Endothelial cell of umbilical vein (primary cell): ENCODE measurements around the gene ITGB1BP1. TPM values are rescaled to one million over a fixed set of nuclear protein-coding genes. Genes with fewer than 3 reads are reported as not detected.

Experiments used
- BruUV-seq: library from RNA; stranded (reverse); fragments of 400-500 nt; replicated peaks from 2 replicates; lab custom pipeline; 2021; lab: Mats Ljungman, UMichigan
- CTCF ChIA-PET: fragments of 300-600, 350-600 bp; sonication (Branson Sonifier 250); formaldehyde crosslinking; loops from one replicate; lab custom pipeline; 2021; ENCODE audit warnings: antibody characterized with exemption, inconsistent platforms; lab: Charles Lee
- POLR2A ChIA-PET: fragments of 300-600, 350-600 bp; sonication (Branson Sonifier 250); formaldehyde crosslinking; loops from one replicate; lab custom pipeline; 2021; ENCODE audit warnings: antibody characterized with exemption, inconsistent platforms; lab: Charles Lee
- DNase-seq: peaks from one replicate; pipeline ENCODE4 v3.0.0-alpha.2; 2011; ENCODE audit warnings: low read depth, low spot score
- FAIRE-seq: peaks from 2 replicates; lab custom pipeline; 2011; peaks lifted over from hg19 to GRCh38; lab: Jason Lieb, UNC
- H2AFZ ChIP-seq: 2 replicates; pipeline ENCODE4 v1.6.0; 2012; ENCODE audit warnings: low read depth, low read length, control low read depth, inconsistent platforms
- H3K27ac ChIP-seq: 2 replicates; pipeline ENCODE4 v1.5.1; 2011; ENCODE audit warnings: low read depth, mild to moderate bottlenecking, control low read depth, low read length, moderate library complexity; ENCODE audit not compliant: insufficient read depth
- H3K27me3 ChIP-seq, 2 experiments: 2 replicates each; pipeline versions ENCODE4 v1.6.0 to v1.6.1; 2011; ENCODE audit warnings: low read length in 2 of 2, mixed read lengths in 1 of 2; ENCODE audit not compliant: control insufficient read depth in 2 of 2, insufficient read depth in 2 of 2
- H3K36me3 ChIP-seq, 2 experiments: 2 replicates in 1 of 2; 3 replicates in 1 of 2; pipeline ENCODE4 v1.5.1; 2011; ENCODE audit warnings: low read length in 2 of 2, mild to moderate bottlenecking in 1 of 2, moderate library complexity in 1 of 2; ENCODE audit not compliant: control insufficient read depth in 2 of 2, insufficient read depth in 2 of 2; ENCODE audit errors: extremely low read depth in 1 of 2
- H3K4me1 ChIP-seq: 3 replicates; pipeline ENCODE4 v1.5.1; 2011; ENCODE audit warnings: mild to moderate bottlenecking, low read length; ENCODE audit not compliant: control insufficient read depth, insufficient read depth; ENCODE audit errors: extremely low read depth
- H3K4me2 ChIP-seq: 2 replicates; pipeline ENCODE4 v1.6.1; 2011; ENCODE audit warnings: low read length, control low read depth, mixed read lengths; ENCODE audit not compliant: insufficient read depth
- H3K4me3 ChIP-seq, 3 experiments: fragments of 200-600 bp in 1 of 3; sonication (generic), shearing (Covaris generic) in 1 of 3; replicated peaks in 1 of 3; 2 replicates each; pipeline ENCODE4 v1.5.1; 2011 to 2016; ENCODE audit warnings: control low read depth in 3 of 3, low read length in 3 of 3, mild to moderate bottlenecking in 2 of 3, inconsistent platforms in 1 of 3, low read depth in 1 of 3, moderate library complexity in 1 of 3; ENCODE audit not compliant: insufficient read depth in 1 of 3
- H3K79me2 ChIP-seq: 2 replicates; pipeline ENCODE4 v1.6.0; 2012; ENCODE audit warnings: low read length, inconsistent platforms; ENCODE audit not compliant: control insufficient read depth, insufficient read depth
- H3K9ac ChIP-seq: replicated peaks from 2 replicates; pipeline ENCODE3; 2011; ENCODE audit warnings: low read length, control low read depth; ENCODE audit not compliant: insufficient read depth; ENCODE audit errors: extremely low read depth
- H3K9me1 ChIP-seq: replicated peaks from 3 replicates; pipeline ENCODE4 v1.6.0; 2011; ENCODE audit warnings: mild to moderate bottlenecking, low read length; ENCODE audit not compliant: control insufficient read depth, insufficient read depth; ENCODE audit errors: extremely low read depth
- H3K9me3 ChIP-seq: replicated peaks from 2 replicates; pipeline ENCODE4 v1.5.1; 2012; ENCODE audit warnings: low read length, inconsistent platforms; ENCODE audit not compliant: control insufficient read depth, insufficient read depth
- H4K20me1 ChIP-seq: replicated peaks from 2 replicates; pipeline ENCODE3; 2011; ENCODE audit warnings: mild to moderate bottlenecking, low read length; ENCODE audit not compliant: control insufficient read depth, insufficient read depth; ENCODE audit errors: extremely low read depth
- CTCF ChIP-seq, 2 donors: IDR thresholded peaks; 1 replicate in 1 of 2; 2 replicates in 1 of 2; pipeline ENCODE4 v1.5.1; 2011; ENCODE audit warnings: low read length in 2 of 2, mild to moderate bottlenecking in 2 of 2, moderate library complexity in 2 of 2, control low read depth in 1 of 2, inconsistent platforms in 1 of 2, low read depth in 1 of 2; ENCODE audit not compliant: insufficient read depth in 1 of 2; ENCODE audit errors: extremely low read depth in 1 of 2
- EZH2 ChIP-seq: IDR thresholded peaks from 2 replicates; pipeline ENCODE4 v1.6.1; 2012; ENCODE audit warnings: borderline replicate concordance, low read depth, mild to moderate bottlenecking, moderate library complexity, low read length, inconsistent platforms; ENCODE audit not compliant: severe bottlenecking
- FOS ChIP-seq: IDR thresholded peaks from 2 replicates; pipeline ENCODE4 v1.6.1; 2011; ENCODE audit warnings: mild to moderate bottlenecking, low read length, moderate library complexity, borderline replicate concordance; ENCODE audit not compliant: insufficient read depth
- GATA2 ChIP-seq: IDR thresholded peaks from 2 replicates; pipeline ENCODE4 v1.7.0; 2011; ENCODE audit warnings: low read depth, mild to moderate bottlenecking, moderate library complexity, mixed read lengths, low read length; ENCODE audit not compliant: insufficient read length, insufficient read depth
- JUN ChIP-seq: IDR thresholded peaks from 2 replicates; pipeline ENCODE4 v1.6.1; 2011; ENCODE audit warnings: borderline replicate concordance, low read depth; ENCODE audit not compliant: insufficient read length, insufficient read depth
- MAX ChIP-seq: IDR thresholded peaks from 2 replicates; pipeline ENCODE4 v1.6.1; 2011; ENCODE audit not compliant: insufficient read depth, insufficient read length
- MYC ChIP-seq: IDR thresholded peaks from one replicate; pipeline ENCODE4 v1.6.1; 2011; ENCODE audit warnings: mild to moderate bottlenecking, low read depth, low read length
- POLR2AphosphoS5 ChIP-seq: IDR thresholded peaks from 2 replicates; pipeline ENCODE4 v1.6.1; 2012; ENCODE audit warnings: low read depth, mild to moderate bottlenecking, control low read depth, low read length, moderate library complexity; ENCODE audit not compliant: insufficient read depth
- dilution Hi-C: fragments of 300-500 bp; cut with MboI; formaldehyde crosslinking; loops from one replicate; pipeline ENCODE4 v1.15.0; 2019; ENCODE audit warnings: low sequenced_read_pairs; ENCODE audit not compliant: extremely low pct_ligation_motif_present
- intact Hi-C: fragments of 100-400 bp; cut with micrococcal nuclease; formaldehyde crosslinking; loops from one replicate; pipeline ENCODE4 v1.10.0; 2022
- polyA plus RNA-seq, 4 experiments: library from polyadenylated mRNA; depleted of rRNA in 3 of 4; stranded (reverse) in 3 of 4; unstranded in 1 of 4; fragments of >200 nt; gene quantifications; 2 replicates each; pipeline versions ENCODE4 v1.2.1 to v1.2.3, GENCODE V29; 2011 to 2012; ENCODE audit warnings: missing spikeins in 1 of 4
- total RNA-seq: library from RNA; stranded (reverse); gene quantifications from 2 replicates; pipeline ENCODE4 v1.2.3, GENCODE V29; 2021

The ITGB1BP1 gene
- total and polyA plus RNA-seq, 2 donors (not counting 3 experiments of a cell fraction or from before 2014, with no cell fraction given): 45.0 to 170 TPM

GRCh38 chr2:9394816-9395215 is 28.5 kb downstream of the ITGB1BP1 start:
- H3K27me3 ChIP-seq: no peaks in the 10 kb centered on the region
- H3K9ac ChIP-seq: no peak overlapping the region
- H3K9me3 ChIP-seq: no peaks in the 10 kb centered on the region
- peaks cover 12 to 37% of the 10 kb centered on the region in 2 experiments for H3K36me3 ChIP-seq
- H3K4me1 ChIP-seq: no peaks in the 10 kb centered on the region
- no peak for FAIRE-seq
- ChIA-PET CTCF (no interaction called here), POLR2A (no interaction called here)
- BruUV-seq: no TSS peak
- no peak for TF ChIP-seq CTCF (IDR thresholded peaks at IDR 0.05; ENCODE audit: extremely low read depth in 1 of 2, insufficient read depth in 1 of 2, low read depth in 1 of 2, low read length in 2 of 2)
- no peak for TF ChIP-seq MAX
- no peak for TF ChIP-seq FOS
- TF ChIP-seq POLR2AphosphoS5: no peak
- TF ChIP-seq MYC: no peak
- TF ChIP-seq JUN: no peak
- no peak for TF ChIP-seq GATA2
- TF ChIP-seq EZH2: no peak
- H3K4me3 ChIP-seq: no peak overlapping the region
- DNase-seq: no peak
- H2AFZ ChIP-seq: no peak overlapping the region
- no peak overlapping the region for H3K4me2 ChIP-seq
- dilution Hi-C loops (no loop called here), intact Hi-C loops (no loop called here)
- H4K20me1 ChIP-seq: no peaks in the 10 kb centered on the region
- no peak overlapping the region for H3K27ac ChIP-seq
- no peaks in the 10 kb centered on the region for H3K9me1 ChIP-seq
- H3K79me2 ChIP-seq: no peaks in the 10 kb centered on the region
